Measurements from ENCODE around the gene MLH3.

DNA sequence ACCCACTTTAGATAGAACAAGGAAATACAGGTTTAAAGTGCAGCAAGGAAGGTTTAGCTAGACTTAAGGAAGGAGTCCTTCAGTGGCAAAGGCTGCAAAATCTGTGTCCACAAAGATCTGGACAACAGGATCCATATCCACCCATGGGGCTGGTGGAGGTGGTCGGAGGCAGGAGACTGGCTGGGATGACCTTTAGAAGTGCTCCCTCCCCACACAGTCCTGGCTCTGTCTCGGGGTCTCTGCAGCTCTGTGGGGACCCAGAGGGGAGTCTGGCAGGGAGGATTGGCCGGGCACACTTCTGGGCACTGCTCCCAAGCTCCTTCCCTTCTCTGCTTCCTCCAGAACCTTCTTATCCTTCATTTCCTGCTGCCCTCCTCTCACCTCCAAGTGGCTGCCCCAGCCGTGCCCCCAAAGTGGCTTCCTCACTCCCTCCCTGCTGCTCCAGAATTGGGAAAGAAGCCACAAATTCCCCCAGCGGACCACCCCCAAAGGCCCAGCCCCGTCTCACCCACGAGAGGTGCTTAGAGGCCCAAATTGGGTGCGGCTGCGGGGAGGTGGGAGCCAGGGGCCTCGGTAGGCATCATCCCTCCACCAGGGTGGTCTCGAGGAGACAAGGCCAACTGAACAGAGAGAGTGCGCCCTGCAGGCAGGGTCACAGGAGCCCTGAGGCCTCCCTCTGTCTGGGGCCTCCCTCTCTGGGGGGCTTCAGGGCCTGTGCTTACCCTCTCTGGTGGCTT lies 73.9 kb downstream of the MLH3 start:
- TF ChIP-seq, protein P1, sequence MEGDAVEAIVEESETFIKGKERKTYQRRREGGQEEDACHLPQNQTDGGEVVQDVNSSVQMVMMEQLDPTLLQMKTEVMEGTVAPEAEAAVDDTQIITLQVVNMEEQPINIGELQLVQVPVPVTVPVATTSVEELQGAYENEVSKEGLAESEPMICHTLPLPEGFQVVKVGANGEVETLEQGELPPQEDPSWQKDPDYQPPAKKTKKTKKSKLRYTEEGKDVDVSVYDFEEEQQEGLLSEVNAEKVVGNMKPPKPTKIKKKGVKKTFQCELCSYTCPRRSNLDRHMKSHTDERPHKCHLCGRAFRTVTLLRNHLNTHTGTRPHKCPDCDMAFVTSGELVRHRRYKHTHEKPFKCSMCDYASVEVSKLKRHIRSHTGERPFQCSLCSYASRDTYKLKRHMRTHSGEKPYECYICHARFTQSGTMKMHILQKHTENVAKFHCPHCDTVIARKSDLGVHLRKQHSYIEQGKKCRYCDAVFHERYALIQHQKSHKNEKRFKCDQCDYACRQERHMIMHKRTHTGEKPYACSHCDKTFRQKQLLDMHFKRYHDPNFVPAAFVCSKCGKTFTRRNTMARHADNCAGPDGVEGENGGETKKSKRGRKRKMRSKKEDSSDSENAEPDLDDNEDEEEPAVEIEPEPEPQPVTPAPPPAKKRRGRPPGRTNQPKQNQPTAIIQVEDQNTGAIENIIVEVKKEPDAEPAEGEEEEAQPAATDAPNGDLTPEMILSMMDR (IDR thresholded peaks at IDR 0.05): no peak
- TF ChIP-seq POLR2A (IDR thresholded peaks at IDR 0.05): no peak

Measured in body of pancreas (tissue), 4 donors.